Gastrocnemius medialis (tissue), 4 donors: Measurements from ENCODE around the gene HBS1L. TPM values are rescaled to one million over a fixed set of nuclear protein-coding genes. Genes with fewer than 3 reads are reported as not detected.
A peak's percentile ranks its signal among the peaks of the same experiment; 100 is the strongest.

Experiments
- ATAC-seq, 2 donors: fragments of 150-250 bp; one replicate each; pipeline ENCODE4 v1.9.1; 2016
- DNase-seq, 2 donors: peaks; one replicate each; pipeline ENCODE4 v3.0.0-alpha.2; 2019
- H3K27ac ChIP-seq, 4 donors: fragments of 200-600 bp; sonication (generic); 1 replicate in 1 of 4; 2 replicates in 3 of 4; pipeline ENCODE4 v1.5.1; 2016 to 2018; ENCODE audit warnings: mild to moderate bottlenecking in 2 of 4, moderate library complexity in 1 of 4
- H3K27me3 ChIP-seq, 3 donors: fragments of 200-600 bp; sonication (generic) in 2 of 3; 1 replicate in 1 of 3; 2 replicates in 2 of 3; pipeline versions ENCODE4 v1.5.1 to v1.6.0; 2016 to 2019; ENCODE audit warnings: mild to moderate bottlenecking in 1 of 3, moderate library complexity in 1 of 3
- H3K36me3 ChIP-seq, 2 donors: fragments of 200-600 bp; sonication (generic) in 1 of 2; one replicate each; pipeline ENCODE4 v1.5.1; 2017 to 2018
- H3K4me1 ChIP-seq, 2 donors: fragments of 200-600 bp; sonication (generic) in 1 of 2; one replicate each; pipeline ENCODE4 v1.5.1; 2016 to 2017; ENCODE audit warnings: mild to moderate bottlenecking in 2 of 2
- H3K4me3 ChIP-seq, 4 donors: fragments of 200-600 bp; sonication (generic) in 3 of 4; 1 replicate in 1 of 4; 2 replicates in 3 of 4; pipeline ENCODE4 v1.5.1; 2016 to 2019; ENCODE audit warnings: mild to moderate bottlenecking in 2 of 4
- H3K9me3 ChIP-seq, 3 donors: fragments of 200-600 bp; sonication (generic) in 2 of 3; 1 replicate in 1 of 3; 2 replicates in 2 of 3; pipeline ENCODE4 v1.5.1; 2016 to 2019
- POLR2A ChIP-seq, 2 donors: fragments of 450-650 bp; IDR thresholded peaks; one replicate each; pipeline ENCODE4 v1.6.1; 2017; ENCODE audit warnings: antibody characterized with exemption in 2 of 2, mild to moderate bottlenecking in 2 of 2, moderate library complexity in 2 of 2
- in situ Hi-C, 4 donors: fragments of 200-750 bp; cut with MboI; loops; one replicate each; pipeline versions ENCODE4 v1.15.0 to v1.8.0; 2017; ENCODE audit warnings: low sequenced_read_pairs in 4 of 4
- intact Hi-C: fragments of 100-400 bp; cut with DNase I; formaldehyde crosslinking; loops from one replicate; pipeline ENCODE4 v1.15.1; 2023; ENCODE audit warnings: low total_unique reads
- total RNA-seq, 4 donors: library from RNA; depleted of rRNA; stranded (reverse); fragments of >200 nt; gene quantifications; one replicate each; pipeline versions ENCODE4 v1.1.0 to v1.2.3, GENCODE V29; 2016
- TF ChIP-seq, protein P1 (sequence below), 5 experiments: fragments of 450-650 bp in 3 of 5; fragments of 200-600 bp in 2 of 5; sonication (generic) in 2 of 5; IDR thresholded peaks in 4 of 5; conservative IDR thresholded peaks in 1 of 5; 1 replicate in 4 of 5; 2 replicates in 1 of 5; pipeline ENCODE4 v1.5.1; 2016 to 2019; ENCODE audit warnings: antibody characterized with exemption in 5 of 5, mild to moderate bottlenecking in 3 of 5, moderate library complexity in 3 of 5

HBS1L gene
- total RNA-seq, 4 donors from 2014 or later, result 97.9 to 139 (median 120) TPM

DNA sequence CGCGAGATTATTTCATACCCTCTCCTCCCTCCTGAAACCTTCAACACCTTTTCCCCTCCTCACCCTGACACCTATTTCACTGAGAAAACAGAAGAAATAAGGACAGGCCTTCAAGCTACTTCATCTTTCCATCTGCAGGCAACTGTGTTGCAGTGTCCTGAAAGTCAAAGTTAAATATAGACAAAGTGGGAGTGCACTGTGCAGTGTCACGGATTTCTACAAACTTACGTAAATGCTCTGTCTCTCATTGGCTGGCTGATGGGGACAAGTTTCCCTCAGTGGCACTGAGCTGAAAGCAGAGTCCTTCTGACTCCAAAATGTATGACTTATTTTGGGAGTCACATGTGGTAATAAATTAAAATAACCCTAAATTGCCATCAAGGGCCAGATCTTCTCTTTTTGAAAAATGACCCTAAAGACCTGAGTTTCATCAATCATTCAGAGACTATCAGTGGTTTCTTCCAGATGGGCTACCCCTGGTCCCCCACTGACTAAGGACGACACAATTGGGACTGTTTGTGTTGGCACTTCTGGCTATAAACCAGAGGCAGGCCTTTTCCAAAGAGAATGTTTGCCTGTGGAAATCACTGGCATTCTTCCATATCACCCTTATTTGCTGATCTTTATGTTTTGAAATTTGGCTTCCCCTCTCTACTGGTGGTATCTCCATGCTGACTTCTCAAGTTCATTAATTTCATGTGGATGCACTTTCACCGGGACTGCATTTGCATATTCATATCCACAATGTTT, 126.3 kb downstream of the HBS1L start:
- in situ Hi-C loops, result no loop called here
- ATAC-seq, result no peak

DNA sequence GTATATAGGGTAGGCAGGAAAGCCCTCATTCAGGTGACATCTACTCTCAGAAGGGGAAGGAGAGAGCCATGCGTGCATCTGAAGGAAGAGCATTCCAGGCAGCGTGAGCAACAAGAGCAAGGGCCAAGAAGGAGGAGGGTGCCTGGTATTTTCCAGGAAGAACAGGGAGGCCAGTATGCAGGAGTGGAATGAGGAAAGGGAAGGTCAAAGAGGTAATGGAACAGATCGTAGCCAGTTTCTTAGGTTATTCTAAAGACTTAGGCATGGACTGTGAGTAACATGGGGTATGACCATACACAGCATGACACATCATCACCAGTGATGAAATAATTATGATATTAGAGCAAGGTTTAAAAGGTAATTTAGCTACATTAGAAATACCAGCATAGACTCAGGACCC, 128.8 kb downstream of the HBS1L start:
- TF ChIP-seq, protein P1, sequence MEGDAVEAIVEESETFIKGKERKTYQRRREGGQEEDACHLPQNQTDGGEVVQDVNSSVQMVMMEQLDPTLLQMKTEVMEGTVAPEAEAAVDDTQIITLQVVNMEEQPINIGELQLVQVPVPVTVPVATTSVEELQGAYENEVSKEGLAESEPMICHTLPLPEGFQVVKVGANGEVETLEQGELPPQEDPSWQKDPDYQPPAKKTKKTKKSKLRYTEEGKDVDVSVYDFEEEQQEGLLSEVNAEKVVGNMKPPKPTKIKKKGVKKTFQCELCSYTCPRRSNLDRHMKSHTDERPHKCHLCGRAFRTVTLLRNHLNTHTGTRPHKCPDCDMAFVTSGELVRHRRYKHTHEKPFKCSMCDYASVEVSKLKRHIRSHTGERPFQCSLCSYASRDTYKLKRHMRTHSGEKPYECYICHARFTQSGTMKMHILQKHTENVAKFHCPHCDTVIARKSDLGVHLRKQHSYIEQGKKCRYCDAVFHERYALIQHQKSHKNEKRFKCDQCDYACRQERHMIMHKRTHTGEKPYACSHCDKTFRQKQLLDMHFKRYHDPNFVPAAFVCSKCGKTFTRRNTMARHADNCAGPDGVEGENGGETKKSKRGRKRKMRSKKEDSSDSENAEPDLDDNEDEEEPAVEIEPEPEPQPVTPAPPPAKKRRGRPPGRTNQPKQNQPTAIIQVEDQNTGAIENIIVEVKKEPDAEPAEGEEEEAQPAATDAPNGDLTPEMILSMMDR (IDR thresholded peaks at IDR 0.05 in 4 of 5, conservative IDR thresholded peaks at IDR 0.05 in 1 of 5), result no peak
- TF ChIP-seq POLR2A (IDR thresholded peaks at IDR 0.05), result no peak
- no peaks in the 10 kb centered on the region for H3K36me3 ChIP-seq
- intact Hi-C loops (loop anchor here (5.0 kb wide), 1 partner anchor 38 kb away; no protein-coding TSS in a partner anchor), in situ Hi-C loops (no loop called here)
- no peaks in the 10 kb centered on the region for H3K27me3 ChIP-seq
- H3K4me3 ChIP-seq, result no peak overlapping the region
- no peaks in the 10 kb centered on the region for H3K4me1 ChIP-seq
- ATAC-seq (no peak), DNase-seq (no peak)
- no peaks in the 10 kb centered on the region for H3K9me3 ChIP-seq
- no peak overlapping the region for H3K27ac ChIP-seq

More for the DNA sequence above, 126.3 kb downstream of the HBS1L start:
- TF ChIP-seq, protein P1 (IDR thresholded peaks at IDR 0.05 in 4 of 5, conservative IDR thresholded peaks at IDR 0.05 in 1 of 5), result no peak
- peak in 1 of 2 donors; percentile 30 for TF ChIP-seq POLR2A (IDR thresholded peaks at IDR 0.05)
- no peak overlapping the region for H3K4me3 ChIP-seq
- H3K36me3 ChIP-seq, result no peaks in the 10 kb centered on the region
- DNase-seq, result no peak
- H3K27me3 ChIP-seq, result no peaks in the 10 kb centered on the region
- peak overlapping the region in 1 of 4 donors; percentile 54 for H3K27ac ChIP-seq
- no peaks in the 10 kb centered on the region for H3K9me3 ChIP-seq
- intact Hi-C loops, result loop anchor here (5.0 kb wide), 1 partner anchor 41 kb away; no protein-coding TSS in a partner anchor
- no peaks in the 10 kb centered on the region for H3K4me1 ChIP-seq

DNA sequence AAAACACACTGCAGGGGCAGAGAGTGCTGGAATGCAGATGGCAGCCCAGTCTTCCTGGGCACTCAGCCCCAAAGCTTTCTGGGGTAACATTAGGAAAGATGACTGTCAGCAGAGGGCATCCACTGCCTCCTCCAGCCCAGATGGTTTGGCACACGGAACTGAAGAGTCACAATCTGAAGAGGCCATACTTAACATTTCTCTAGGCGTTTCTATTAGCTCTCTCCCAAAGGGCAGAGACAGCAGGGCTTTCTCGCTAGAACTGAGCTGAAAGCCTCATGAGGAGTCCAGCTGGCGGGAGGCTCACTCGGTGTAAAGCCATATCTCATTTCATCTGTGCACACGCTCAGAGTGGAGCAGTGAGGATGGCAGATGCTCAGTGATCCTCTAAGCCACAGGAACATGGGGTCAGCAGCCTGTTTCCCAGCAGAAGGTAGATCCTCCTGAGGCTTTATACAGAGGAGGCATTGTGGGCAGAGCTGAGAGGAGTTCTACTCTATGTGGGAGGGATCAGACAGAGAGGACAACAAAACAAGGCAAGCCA, 132.8 kb downstream of the HBS1L start:
- DNase-seq (no peak), ATAC-seq (peak; percentile 23 to 30)
- Histone ChIP-seq H3K9me3 (no peaks in the 10 kb centered on the region), H3K27ac (peak overlapping the region in 1 of 4 donors; percentile 59), H3K4me3 (no peak overlapping the region), H3K4me1 (no peaks in the 10 kb centered on the region), H3K36me3 (no peaks in the 10 kb centered on the region), H3K27me3 (no peaks in the 10 kb centered on the region)
- intact Hi-C loops, result no loop called here
- in situ Hi-C loops, result no loop called here
- no peak for TF ChIP-seq POLR2A (IDR thresholded peaks at IDR 0.05)
- TF ChIP-seq, protein P1 (IDR thresholded peaks at IDR 0.05 in 4 of 5, conservative IDR thresholded peaks at IDR 0.05 in 1 of 5), result no peak

DNA sequence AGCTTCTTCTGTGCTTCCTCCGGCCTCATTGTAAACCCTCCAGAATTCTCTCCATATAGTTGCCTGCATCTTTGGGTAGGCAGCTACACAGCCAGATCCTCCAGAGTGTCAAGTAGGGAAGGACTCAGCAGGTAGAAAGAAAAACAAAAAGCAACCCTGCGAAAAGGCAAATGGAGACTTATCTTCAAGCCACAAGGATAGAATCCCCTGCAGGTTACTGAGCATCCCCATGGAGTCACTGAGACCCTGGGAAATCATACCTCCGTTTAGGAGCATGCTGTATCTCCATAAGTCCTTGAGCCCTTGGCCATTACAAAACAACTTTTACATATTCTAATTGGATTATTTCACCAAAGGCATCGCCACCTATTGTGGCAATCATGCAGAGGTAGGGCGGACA, 133.3 kb downstream of the HBS1L start:
- ATAC-seq, result no peak
- DNase-seq, result no peak
- TF ChIP-seq POLR2A (IDR thresholded peaks at IDR 0.05), result no peak
- TF ChIP-seq, protein P1 (IDR thresholded peaks at IDR 0.05 in 4 of 5, conservative IDR thresholded peaks at IDR 0.05 in 1 of 5), result no peak
- H3K27me3 ChIP-seq, result no peaks in the 10 kb centered on the region
- in situ Hi-C loops (no loop called here), intact Hi-C loops (no loop called here)
- H3K9me3 ChIP-seq, result no peaks in the 10 kb centered on the region
- peak overlapping the region in 1 of 4 donors; percentile 59 for H3K27ac ChIP-seq
- H3K4me3 ChIP-seq, result no peak overlapping the region
- no peaks in the 10 kb centered on the region for H3K36me3 ChIP-seq
- H3K4me1 ChIP-seq, result no peaks in the 10 kb centered on the region
